ENCODE results near the gene ST3GAL4. TPM values are rescaled to one million over a fixed set of nuclear protein-coding genes. Genes with fewer than 3 reads are reported as not detected.

ST3GAL4 gene
- total and polyA plus RNA-seq, 4 donors = 25.4 to 36.3 (median 28.2) TPM

DNA sequence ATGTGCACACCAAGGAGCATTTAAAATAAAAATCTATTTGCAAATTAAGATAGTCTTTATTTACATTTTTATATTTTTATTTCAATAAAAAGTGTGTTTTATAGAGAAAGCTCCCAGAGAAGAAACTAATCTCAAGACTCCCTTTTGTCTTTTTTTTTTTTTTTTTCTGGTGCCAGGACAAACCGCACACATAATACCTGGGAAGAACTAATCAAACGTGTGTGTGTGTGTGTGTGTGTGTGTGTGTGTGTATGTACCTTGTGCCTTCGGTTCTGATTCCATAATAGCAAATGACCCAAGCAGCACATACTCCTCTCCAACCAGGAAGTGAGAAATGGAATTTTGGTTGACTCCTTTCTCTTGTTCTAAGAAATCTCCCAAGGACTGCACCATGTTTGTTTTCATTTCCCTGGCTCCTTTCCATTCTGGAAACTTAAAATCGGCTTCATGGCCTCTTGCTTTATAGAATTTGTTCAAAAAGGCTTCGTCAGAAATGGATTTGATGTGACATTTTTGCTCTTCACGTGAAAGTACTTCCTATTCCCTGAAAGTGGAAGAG is 65.3 kb downstream of the ST3GAL4 start:
- no peaks in the 10 kb centered on the region for H3K27me3 ChIP-seq (ENCODE audit: control insufficient read depth in 1 of 2, insufficient read depth in 2 of 2, low read length in 1 of 2)
- WGBS, 2 donors = 41 to 50% methylated on average over 6 of the region's 6 CpGs
- no peaks in the 10 kb centered on the region for H3K4me1 ChIP-seq (ENCODE audit: control insufficient read depth in 1 of 2, insufficient read depth in 2 of 2, low read length in 2 of 2)
- no peaks in the 10 kb centered on the region for H3K36me3 ChIP-seq (ENCODE audit: control insufficient read depth in 1 of 2, insufficient read depth in 2 of 2, low read length in 1 of 2)
- no peak overlapping the region for H3K27ac ChIP-seq (ENCODE audit: low read depth in 1 of 2, low read length in 2 of 2)
- ATAC-seq (ENCODE audit: low FRiP score) (no peak), DNase-seq (no peak)
- H3K4me3 ChIP-seq (ENCODE audit: low read length in 2 of 2) = no peak overlapping the region
- intact Hi-C loops (cut with DNase I) = no loop called here
- H3K9me3 ChIP-seq (ENCODE audit: control insufficient read depth, low read length) = no peaks in the 10 kb centered on the region

GRCh38 chr11:126421271-126421671 is 65.8 kb downstream of the ST3GAL4 start:
- no peaks in the 10 kb centered on the region for H3K27me3 ChIP-seq (ENCODE audit: control insufficient read depth in 1 of 2, insufficient read depth in 2 of 2, low read length in 1 of 2)
- intact Hi-C loops (cut with DNase I) = no loop called here
- WGBS, 2 donors = 67 to 75% methylated on average over 13 of the region's 13 CpGs
- DNase-seq = no peak
- H3K4me3 ChIP-seq (ENCODE audit: low read length in 2 of 2) = no peak overlapping the region
- ATAC-seq (ENCODE audit: low FRiP score) = no peak
- no peaks in the 10 kb centered on the region for H3K4me1 ChIP-seq (ENCODE audit: control insufficient read depth in 1 of 2, insufficient read depth in 2 of 2, low read length in 2 of 2)
- H3K9me3 ChIP-seq (ENCODE audit: control insufficient read depth, low read length) = no peaks in the 10 kb centered on the region
- H3K27ac ChIP-seq (ENCODE audit: low read depth in 1 of 2, low read length in 2 of 2) = no peak overlapping the region
- H3K36me3 ChIP-seq (ENCODE audit: control insufficient read depth in 1 of 2, insufficient read depth in 2 of 2, low read length in 1 of 2) = no peaks in the 10 kb centered on the region

DNA sequence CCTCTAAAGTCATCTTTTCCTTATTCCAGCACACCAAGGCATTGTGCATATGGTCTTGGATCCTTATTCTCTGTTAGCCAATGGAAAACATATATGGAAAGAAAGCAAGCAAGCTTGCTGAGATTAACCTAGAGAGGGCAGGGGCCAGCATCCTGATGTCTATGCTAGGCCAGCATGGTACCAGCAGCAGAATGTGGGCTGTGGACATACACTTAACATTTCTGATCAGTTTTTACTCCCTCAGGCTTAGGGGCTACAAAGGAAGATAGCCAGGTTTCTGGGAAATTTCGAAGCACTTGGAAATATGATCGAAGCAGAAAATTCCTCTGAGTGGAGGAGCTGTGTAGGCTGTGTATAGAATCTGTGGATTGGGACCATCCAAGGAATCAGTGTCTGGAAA is 67.0 kb downstream of the ST3GAL4 start:
- ATAC-seq (ENCODE audit: low FRiP score) (no peak), DNase-seq (no peak)
- Histone ChIP-seq H3K4me1 (ENCODE audit: control insufficient read depth in 1 of 2, insufficient read depth in 2 of 2, low read length in 2 of 2) (no peaks in the 10 kb centered on the region), H3K27ac (ENCODE audit: low read depth in 1 of 2, low read length in 2 of 2) (no peak overlapping the region), H3K27me3 (ENCODE audit: control insufficient read depth in 1 of 2, insufficient read depth in 2 of 2, low read length in 1 of 2) (no peaks in the 10 kb centered on the region), H3K4me3 (ENCODE audit: low read length in 2 of 2) (no peak overlapping the region), H3K9me3 (ENCODE audit: control insufficient read depth, low read length) (no peaks in the 10 kb centered on the region), H3K36me3 (ENCODE audit: control insufficient read depth in 1 of 2, insufficient read depth in 2 of 2, low read length in 1 of 2) (no peaks in the 10 kb centered on the region)
- 91 to 94% methylated on average over 2 of the region's 2 CpGs for WGBS, 2 donors
- intact Hi-C loops (cut with DNase I) = no loop called here

GRCh38 chr11:126423154-126423553 is 67.7 kb downstream of the ST3GAL4 start:
- H3K4me3 ChIP-seq (ENCODE audit: low read length in 2 of 2) = no peak overlapping the region
- no peaks in the 10 kb centered on the region for H3K4me1 ChIP-seq (ENCODE audit: control insufficient read depth in 1 of 2, insufficient read depth in 2 of 2, low read length in 2 of 2)
- H3K36me3 ChIP-seq (ENCODE audit: control insufficient read depth in 1 of 2, insufficient read depth in 2 of 2, low read length in 1 of 2) = no peaks in the 10 kb centered on the region
- H3K27ac ChIP-seq (ENCODE audit: low read depth in 1 of 2, low read length in 2 of 2) = no peak overlapping the region
- no peaks in the 10 kb centered on the region for H3K9me3 ChIP-seq (ENCODE audit: control insufficient read depth, low read length)
- intact Hi-C loops (cut with DNase I) = no loop called here
- no peak for DNase-seq
- no peaks in the 10 kb centered on the region for H3K27me3 ChIP-seq (ENCODE audit: control insufficient read depth in 1 of 2, insufficient read depth in 2 of 2, low read length in 1 of 2)
- ATAC-seq (ENCODE audit: low FRiP score) = no peak
- 68 to 71% methylated on average over 2 of the region's 2 CpGs for WGBS, 2 donors

- intact Hi-C loops (cut with DNase I) = no loop called here
- Histone ChIP-seq H3K27me3 (ENCODE audit: control insufficient read depth in 1 of 2, insufficient read depth in 2 of 2, low read length in 1 of 2) (no peaks in the 10 kb centered on the region), H3K36me3 (ENCODE audit: control insufficient read depth in 1 of 2, insufficient read depth in 2 of 2, low read length in 1 of 2) (no peaks in the 10 kb centered on the region), H3K9me3 (ENCODE audit: control insufficient read depth, low read length) (no peaks in the 10 kb centered on the region), H3K4me3 (ENCODE audit: low read length in 2 of 2) (no peak overlapping the region), H3K27ac (ENCODE audit: low read depth in 1 of 2, low read length in 2 of 2) (no peak overlapping the region), H3K4me1 (ENCODE audit: control insufficient read depth in 1 of 2, insufficient read depth in 2 of 2, low read length in 2 of 2) (no peaks in the 10 kb centered on the region)
- DNase-seq = no peak
- ATAC-seq (ENCODE audit: low FRiP score) = no peak
- WGBS, 2 donors = 76 to 83% methylated on average over 10 to 11 of the region's 11 CpGs
Observed at GRCh38 chr11:126423743-126424142, 68.3 kb downstream of the ST3GAL4 start.

GRCh38 chr11:126424471-126425039 is 69.1 kb downstream of the ST3GAL4 start:
- no peak overlapping the region for H3K27ac ChIP-seq (ENCODE audit: low read depth in 1 of 2, low read length in 2 of 2)
- H3K9me3 ChIP-seq (ENCODE audit: control insufficient read depth, low read length) = no peaks in the 10 kb centered on the region
- no peaks in the 10 kb centered on the region for H3K27me3 ChIP-seq (ENCODE audit: control insufficient read depth in 1 of 2, insufficient read depth in 2 of 2, low read length in 1 of 2)
- no peaks in the 10 kb centered on the region for H3K4me1 ChIP-seq (ENCODE audit: control insufficient read depth in 1 of 2, insufficient read depth in 2 of 2, low read length in 2 of 2)
- H3K4me3 ChIP-seq (ENCODE audit: low read length in 2 of 2) = no peak overlapping the region
- H3K36me3 ChIP-seq (ENCODE audit: control insufficient read depth in 1 of 2, insufficient read depth in 2 of 2, low read length in 1 of 2) = no peaks in the 10 kb centered on the region
- WGBS, 2 donors = 75 to 79% methylated on average over 30 of the region's 30 CpGs
- intact Hi-C loops (cut with DNase I) = no loop called here
- ATAC-seq (ENCODE audit: low FRiP score) = no peak
- DNase-seq = no peak

DNA sequence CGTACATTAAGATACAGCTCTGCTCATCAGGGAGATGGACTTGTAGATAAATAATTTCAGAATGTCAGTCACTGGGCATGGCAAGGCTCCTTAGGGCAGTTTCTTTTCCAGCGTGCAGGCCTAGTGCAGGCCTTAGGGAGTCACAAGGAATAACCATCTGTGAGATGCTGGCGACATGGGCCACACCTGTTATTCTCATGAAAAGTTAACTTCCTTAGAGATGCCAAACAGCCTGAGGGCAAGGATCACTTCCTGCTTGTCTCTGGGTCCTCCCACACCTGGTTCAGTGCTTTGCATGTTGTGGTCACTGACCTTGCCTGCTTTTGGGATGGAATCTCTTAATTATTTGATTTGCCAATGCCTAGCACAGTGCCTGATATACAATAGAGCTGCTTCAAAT is 70.6 kb downstream of the ST3GAL4 start:
- Histone ChIP-seq H3K27ac (ENCODE audit: low read depth in 1 of 2, low read length in 2 of 2) (no peak overlapping the region), H3K27me3 (ENCODE audit: control insufficient read depth in 1 of 2, insufficient read depth in 2 of 2, low read length in 1 of 2) (no peaks in the 10 kb centered on the region), H3K36me3 (ENCODE audit: control insufficient read depth in 1 of 2, insufficient read depth in 2 of 2, low read length in 1 of 2) (no peaks in the 10 kb centered on the region), H3K4me1 (ENCODE audit: control insufficient read depth in 1 of 2, insufficient read depth in 2 of 2, low read length in 2 of 2) (no peaks in the 10 kb centered on the region), H3K4me3 (ENCODE audit: low read length in 2 of 2) (no peak overlapping the region), H3K9me3 (ENCODE audit: control insufficient read depth, low read length) (no peaks in the 10 kb centered on the region)
- WGBS, 2 donors = 96 to 97% methylated on average over 3 of the region's 3 CpGs
- DNase-seq (no peak), ATAC-seq (ENCODE audit: low FRiP score) (no peak)
- intact Hi-C loops (cut with DNase I) = no loop called here

DNA sequence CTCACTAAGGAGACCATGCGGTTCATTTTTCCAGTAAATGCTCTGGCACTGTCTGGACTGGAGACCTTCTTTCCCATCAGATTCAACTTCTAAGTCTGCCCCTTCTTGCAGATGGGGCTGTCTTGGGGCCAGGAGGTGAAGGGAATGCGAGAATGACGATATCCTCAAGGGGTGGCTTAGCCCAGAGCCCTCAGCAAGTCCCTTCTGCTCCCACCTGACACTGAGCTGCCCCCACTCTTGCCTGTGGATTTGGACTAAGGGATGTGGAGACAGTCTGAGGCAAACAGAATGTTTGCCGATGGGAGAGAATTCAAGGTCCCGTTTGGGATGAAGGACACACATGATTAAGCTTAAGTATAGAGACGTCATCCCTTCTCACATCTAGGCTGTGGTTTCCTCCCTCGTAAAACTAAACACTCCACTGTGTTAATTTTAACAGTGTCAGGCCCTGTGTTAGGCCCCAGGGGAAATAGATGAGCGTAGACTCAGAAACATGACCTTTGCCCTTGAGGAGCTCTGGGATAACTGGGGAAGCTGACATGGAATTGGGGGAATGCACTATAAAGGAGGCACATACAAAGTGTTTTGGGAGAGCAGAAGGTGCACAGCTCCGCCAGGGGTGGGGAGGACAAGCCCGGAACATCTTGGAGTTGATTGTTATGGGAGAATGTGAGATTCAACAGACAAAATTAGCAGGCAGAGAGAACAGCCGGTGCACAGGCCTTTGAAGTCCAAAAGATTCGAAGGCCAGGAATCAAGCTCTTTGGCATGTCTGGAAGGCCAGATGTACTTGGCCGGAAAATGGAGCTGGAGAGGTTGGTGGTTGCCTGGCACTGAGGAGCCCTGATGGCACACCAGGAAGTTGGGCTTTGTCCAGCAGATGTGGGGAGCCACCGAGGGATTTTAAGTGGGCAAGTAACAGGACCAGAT is 71.6 kb downstream of the ST3GAL4 start:
- 51 to 58% methylated on average over 14 of the region's 14 CpGs for WGBS, 2 donors
- Histone ChIP-seq H3K9me3 (ENCODE audit: control insufficient read depth, low read length) (no peaks in the 10 kb centered on the region), H3K4me3 (ENCODE audit: low read length in 2 of 2) (no peak overlapping the region), H3K27ac (ENCODE audit: low read depth in 1 of 2, low read length in 2 of 2) (no peak overlapping the region), H3K27me3 (ENCODE audit: control insufficient read depth in 1 of 2, insufficient read depth in 2 of 2, low read length in 1 of 2) (no peaks in the 10 kb centered on the region), H3K36me3 (ENCODE audit: control insufficient read depth in 1 of 2, insufficient read depth in 2 of 2, low read length in 1 of 2) (no peaks in the 10 kb centered on the region), H3K4me1 (ENCODE audit: control insufficient read depth in 1 of 2, insufficient read depth in 2 of 2, low read length in 2 of 2) (no peaks in the 10 kb centered on the region)
- intact Hi-C loops (cut with DNase I) = no loop called here
- DNase-seq = no peak
- no peak for ATAC-seq (ENCODE audit: low FRiP score)

All from aorta (tissue), 5 donors.